ENCODE measurements around the gene NEMP2.

- TF ChIP-seq CTCF (IDR thresholded peaks at IDR 0.05; ENCODE audit: poor library complexity): no peak
- TF ChIP-seq EZH2 (IDR thresholded peaks at IDR 0.05; ENCODE audit: borderline replicate concordance): no peak
- no peak for TF ChIP-seq EZH2phosphoT487 (IDR thresholded peaks at IDR 0.05; ENCODE audit: low read depth, severe bottlenecking, unreplicated experiment)
Observed at GRCh38 chr2:190535121-190535439, 558 bp upstream of the NEMP2 start.
